Activated CD8-positive, alpha-beta T cell treated with anti-CD3 and anti-CD28 coated beads, Interleukin-2, amount 10 ng/mL, durations not matched to agents 7 days and 5 days (primary cell): ENCODE measurements around the gene ENTR1. TPM values are rescaled to one million over a fixed set of nuclear protein-coding genes. Genes with fewer than 3 reads are reported as not detected.

Source experiments
- ATAC-seq: fragments of 150-1000 bp; cut with Tn5 transposase; one replicate; pipeline ENCODE4 v1.10.0; 2021; ENCODE audit warnings: moderate library complexity
- CTCF ChIA-PET: fragments of 350-600 bp; sonication (Branson Sonifier 250); formaldehyde crosslinking; loops from one replicate; lab custom pipeline; 2021; ENCODE audit warnings: antibody characterized with exemption; lab: Charles Lee
- POLR2A ChIA-PET: fragments of 350-600 bp; sonication (Branson Sonifier 250); formaldehyde crosslinking; loops from one replicate; lab custom pipeline; 2021; ENCODE audit warnings: antibody characterized with exemption; lab: Charles Lee
- DNase-seq: peaks from one replicate; pipeline ENCODE4 v3.0.0-alpha.2; 2020
- H3K27ac Mint-ChIP-seq: one replicate; pipeline ENCODE4 v1.8.0; 2021; ENCODE audit warnings: mild to moderate bottlenecking, mixed read lengths
- H3K27me3 Mint-ChIP-seq: one replicate; pipeline ENCODE4 v1.8.0; 2021; ENCODE audit warnings: low read depth, mixed read lengths
- H3K36me3 Mint-ChIP-seq: one replicate; pipeline ENCODE4 v1.8.0; 2021; ENCODE audit warnings: low read depth, mixed read lengths
- H3K4me1 Mint-ChIP-seq: one replicate; pipeline ENCODE4 v1.8.0; 2021; ENCODE audit warnings: low read depth, mixed read lengths
- H3K4me3 Mint-ChIP-seq: one replicate; pipeline ENCODE4 v1.8.0; 2021; ENCODE audit warnings: mild to moderate bottlenecking, mixed read lengths
- H3K9me3 Mint-ChIP-seq: one replicate; pipeline ENCODE4 v1.8.0; 2022; ENCODE audit warnings: mixed read lengths; ENCODE audit not compliant: insufficient read depth
- total RNA-seq, 2 experiments: library from RNA; stranded (reverse); gene quantifications; one replicate each; pipeline ENCODE4 v1.2.3, GENCODE V29; 2021

Gene ENTR1
- total RNA-seq, 2 experiments from 2014 or later: 52.8 to 54.3 TPM

- H3K27ac Mint-ChIP-seq: no peak overlapping the region
- no peaks in the 10 kb centered on the region for H3K9me3 Mint-ChIP-seq
- no peaks in the 10 kb centered on the region for H3K36me3 Mint-ChIP-seq
- no peak overlapping the region for H3K4me3 Mint-ChIP-seq
- DNase-seq: no peak
- POLR2A ChIA-PET: interaction anchor here (1.6 kb wide), 1 partner anchor 9 kb away, joined by 4 read pairs; the partner anchor contains the start of gene DNLZ
- CTCF ChIA-PET: no interaction called here
- no peaks in the 10 kb centered on the region for H3K27me3 Mint-ChIP-seq
- no peak for ATAC-seq
- no peaks in the 10 kb centered on the region for H3K4me1 Mint-ChIP-seq
Measured at GRCh38 chr9:136353757-136354488, 56.5 kb downstream of the ENTR1 start.

GRCh38 chr9:136353088-136353487 lies 57.3 kb downstream of the ENTR1 start:
- H3K9me3 Mint-ChIP-seq: no peaks in the 10 kb centered on the region
- no peaks in the 10 kb centered on the region for H3K4me1 Mint-ChIP-seq
- ChIA-PET POLR2A (no interaction called here), CTCF (no interaction called here)
- DNase-seq (no peak), ATAC-seq (no peak)
- H3K36me3 Mint-ChIP-seq: no peaks in the 10 kb centered on the region
- H3K27ac Mint-ChIP-seq: no peak overlapping the region
- H3K4me3 Mint-ChIP-seq: no peak overlapping the region
- no peaks in the 10 kb centered on the region for H3K27me3 Mint-ChIP-seq

DNA sequence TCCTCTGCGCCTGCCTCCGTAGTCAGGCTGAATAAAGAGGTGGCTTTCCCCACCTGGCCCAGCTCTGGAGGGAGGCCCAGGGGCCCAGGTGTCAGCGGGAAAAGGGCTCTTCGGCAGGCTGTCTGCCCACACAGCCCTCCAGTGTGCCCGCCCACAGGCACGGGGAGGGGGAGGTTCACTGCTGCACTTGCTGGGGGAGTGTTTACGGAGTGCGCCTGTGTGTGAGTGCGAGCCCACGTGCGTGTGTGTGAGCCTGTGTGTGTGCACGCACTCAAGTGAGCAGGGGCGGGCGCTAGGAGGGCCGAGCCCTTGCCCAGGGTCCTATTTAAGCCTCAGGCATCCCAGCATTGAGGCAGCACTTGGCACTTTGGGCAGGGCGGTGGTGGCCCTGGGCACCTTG lies 57.7 kb downstream of the ENTR1 start:
- CTCF ChIA-PET: no interaction called here
- ATAC-seq (no peak), DNase-seq (no peak)
- no peaks in the 10 kb centered on the region for H3K9me3 Mint-ChIP-seq
- no peak overlapping the region for H3K4me3 Mint-ChIP-seq
- H3K4me1 Mint-ChIP-seq: no peaks in the 10 kb centered on the region
- POLR2A ChIA-PET: no interaction called here
- no peaks in the 10 kb centered on the region for H3K27me3 Mint-ChIP-seq
- H3K27ac Mint-ChIP-seq: no peak overlapping the region
- no peaks in the 10 kb centered on the region for H3K36me3 Mint-ChIP-seq

Other genes with a start within 250 kb of the ENTR1 start
- gene LHX3, start 205.5 kb downstream of the ENTR1 start, total RNA-seq: under 1 TPM in 1 of 2 experiments, not detected in 1; 0.16 TPM
- 10 to 100 TPM; 11.4 to 12.6 TPM for gene QSOX2, start 164.8 kb downstream of the ENTR1 start, total RNA-seq
- gene CCDC187, start 106.5 kb downstream of the ENTR1 start, total RNA-seq: not detected
- 1 to 10 TPM; 1.8 to 2.3 TPM for gene GPSM1, start 83.1 kb downstream of the ENTR1 start, total RNA-seq
- 10 to 100 TPM; 20.4 to 21.6 TPM for gene DNLZ, start 46.9 kb downstream of the ENTR1 start, total RNA-seq
- gene CARD9, start 36.9 kb downstream of the ENTR1 start, total RNA-seq: 1 to 10 TPM; 1.3 to 1.4 TPM
- gene SNAPC4, start 10.4 kb downstream of the ENTR1 start, total RNA-seq: 1 to 10 TPM; 9.5 to 9.6 TPM
- 10 to 100 TPM; 56.5 to 57.5 TPM for gene PMPCA, start within 50 bp of the ENTR1 start, total RNA-seq
- gene INPP5E, start 29.2 kb upstream of the ENTR1 start, total RNA-seq: 10 to 100 TPM; 16.8 to 18.2 TPM
- 10 to 100 TPM; 86.8 to 89.2 TPM for gene SEC16A, start 72.4 kb upstream of the ENTR1 start, total RNA-seq
- 10 to 100 TPM; 86.6 to 94.1 TPM for gene NOTCH1, start 135.4 kb upstream of the ENTR1 start, total RNA-seq